ENCODE measurements around the gene BRD1. TPM values are rescaled to one million over a fixed set of nuclear protein-coding genes. Genes with fewer than 3 reads are reported as not detected.

The BRD1 gene
- total RNA-seq, 4 donors from 2014 or later, result 44.6 to 74.9 (median 60.4) TPM

DNA sequence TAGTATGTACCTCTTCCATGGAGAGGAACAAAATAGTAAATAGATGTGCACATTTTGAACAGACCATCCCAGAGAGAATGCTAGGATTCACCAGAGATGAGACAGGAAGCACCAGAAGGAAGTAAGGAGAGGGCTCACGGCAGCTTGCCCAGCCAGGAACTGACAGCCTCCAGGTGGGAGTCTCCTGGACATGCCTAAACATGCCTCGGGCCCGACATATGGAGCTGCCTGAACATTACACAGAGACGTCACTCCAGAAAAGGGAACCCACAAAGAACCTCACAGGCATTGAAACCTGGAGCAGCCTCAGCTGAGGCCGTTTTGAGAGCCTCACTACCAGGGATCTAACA lies 67.4 kb downstream of the BRD1 start:
- Histone ChIP-seq H3K36me3 (no peaks in the 10 kb centered on the region), H3K27me3 (no peaks in the 10 kb centered on the region), H3K4me1 (no peaks in the 10 kb centered on the region), H3K4me3 (no peak overlapping the region), H3K9me3 (peaks cover 0 to 27% (median 0%) of the 10 kb centered on the region in 4 donors), H3K27ac (no peak overlapping the region)
- DNase-seq (ENCODE audit: low spot score in 2 of 2), result no peak
- no peak for TF ChIP-seq POLR2A (IDR thresholded peaks at IDR 0.05)
- TF ChIP-seq EP300 (IDR thresholded peaks at IDR 0.05), result no peak
- no peak for TF ChIP-seq CTCF (IDR thresholded peaks at IDR 0.05)
- WGBS, 2 donors, result 43 to 82% methylated on average over 1 to 5 of the region's 5 CpGs

GRCh38 chr22:49756676-49757075 lies 71.0 kb downstream of the BRD1 start:
- no peak for DNase-seq (ENCODE audit: low spot score in 2 of 2)
- no peak overlapping the region for H3K4me3 ChIP-seq
- H3K9me3 ChIP-seq, result peaks cover 0 to 14% (median 0%) of the 10 kb centered on the region in 4 donors
- H3K27ac ChIP-seq, result no peak overlapping the region
- TF ChIP-seq POLR2A (IDR thresholded peaks at IDR 0.05) (no peak), EP300 (IDR thresholded peaks at IDR 0.05) (no peak), CTCF (IDR thresholded peaks at IDR 0.05) (no peak)
- no peaks in the 10 kb centered on the region for H3K36me3 ChIP-seq
- no peaks in the 10 kb centered on the region for H3K27me3 ChIP-seq
- H3K4me1 ChIP-seq, result no peaks in the 10 kb centered on the region
- WGBS, 2 donors, result 85 to 86% methylated on average over 7 of the region's 7 CpGs

GRCh38 chr22:49756201-49756600 lies 71.5 kb downstream of the BRD1 start:
- no peak overlapping the region for H3K4me3 ChIP-seq
- no peaks in the 10 kb centered on the region for H3K36me3 ChIP-seq
- no peaks in the 10 kb centered on the region for H3K4me1 ChIP-seq
- no peak overlapping the region for H3K27ac ChIP-seq
- 72 to 74% methylated on average over 5 of the region's 5 CpGs for WGBS, 2 donors
- DNase-seq (ENCODE audit: low spot score in 2 of 2), result no peak
- peaks cover 0 to 14% (median 0%) of the 10 kb centered on the region in 4 donors for H3K9me3 ChIP-seq
- no peaks in the 10 kb centered on the region for H3K27me3 ChIP-seq
- TF ChIP-seq POLR2A (IDR thresholded peaks at IDR 0.05), result no peak
- TF ChIP-seq EP300 (IDR thresholded peaks at IDR 0.05), result no peak
- TF ChIP-seq CTCF (IDR thresholded peaks at IDR 0.05), result no peak

GRCh38 chr22:49755631-49756001 lies 72.1 kb downstream of the BRD1 start:
- DNase-seq (ENCODE audit: low spot score in 2 of 2), result no peak
- no peak for TF ChIP-seq EP300 (IDR thresholded peaks at IDR 0.05)
- no peak for TF ChIP-seq POLR2A (IDR thresholded peaks at IDR 0.05)
- TF ChIP-seq CTCF (IDR thresholded peaks at IDR 0.05), result no peak
- Histone ChIP-seq H3K36me3 (no peaks in the 10 kb centered on the region), H3K27ac (no peak overlapping the region), H3K4me3 (no peak overlapping the region), H3K4me1 (no peaks in the 10 kb centered on the region), H3K27me3 (no peaks in the 10 kb centered on the region), H3K9me3 (peaks cover 0 to 14% (median 0%) of the 10 kb centered on the region in 4 donors)
- WGBS, 2 donors, result 82 to 86% methylated on average over 10 of the region's 10 CpGs

DNA sequence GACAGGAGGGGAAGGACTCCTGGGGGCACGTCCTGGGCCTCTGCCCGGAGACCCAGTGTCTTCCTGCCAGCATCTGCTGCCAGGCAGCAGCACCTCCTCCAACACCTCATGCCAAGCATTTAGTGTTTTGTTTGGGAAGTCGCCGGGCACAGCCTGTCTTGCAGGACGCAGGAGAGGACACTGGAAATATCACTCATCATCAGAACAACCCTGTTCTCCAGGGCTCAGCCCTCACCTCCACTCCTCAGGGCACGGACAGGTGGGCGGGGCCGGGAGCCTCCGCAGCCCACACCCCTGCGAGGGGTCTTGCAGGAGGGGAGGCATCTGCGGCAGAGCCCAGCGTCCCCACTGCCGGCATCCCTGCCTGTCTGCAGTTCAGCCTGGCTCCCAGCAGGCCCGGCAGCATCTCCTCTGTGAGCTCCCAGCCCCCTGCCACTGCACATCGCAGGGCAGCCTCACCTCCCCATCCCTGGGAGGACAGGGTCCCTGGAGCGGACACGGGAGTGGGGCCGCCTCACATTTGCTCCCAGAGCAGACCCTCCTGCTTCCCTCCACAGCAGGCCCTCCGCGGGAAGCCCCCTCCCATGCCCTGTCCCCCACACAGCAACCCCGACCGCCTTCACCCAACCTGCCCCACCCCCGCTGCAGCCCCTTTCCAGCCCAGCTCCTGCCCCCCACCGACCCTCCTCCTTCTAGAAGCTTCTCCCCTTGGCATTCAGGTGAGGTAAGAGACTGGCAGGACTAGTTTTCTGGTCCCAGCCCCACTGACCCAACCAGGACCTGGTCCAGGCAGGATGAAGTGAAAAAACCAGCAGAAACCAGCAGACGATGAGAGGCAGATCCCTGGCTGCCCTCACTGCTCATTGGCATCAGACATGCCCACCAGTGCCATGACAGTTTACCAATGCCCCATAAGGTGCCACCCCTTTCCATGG lies 72.7 kb downstream of the BRD1 start:
- Histone ChIP-seq H3K4me1 (no peaks in the 10 kb centered on the region), H3K9me3 (peaks cover 0 to 14% (median 0%) of the 10 kb centered on the region in 4 donors), H3K4me3 (no peak overlapping the region), H3K36me3 (no peaks in the 10 kb centered on the region), H3K27me3 (no peaks in the 10 kb centered on the region), H3K27ac (no peak overlapping the region)
- 71 to 72% methylated on average over 20 to 23 of the region's 25 CpGs for WGBS, 2 donors
- DNase-seq (ENCODE audit: low spot score in 2 of 2), result no peak
- TF ChIP-seq CTCF (IDR thresholded peaks at IDR 0.05) (no peak), POLR2A (IDR thresholded peaks at IDR 0.05) (no peak), EP300 (IDR thresholded peaks at IDR 0.05) (no peak)
